Spinal cord (tissue), 10 donors: ENCODE results near the gene GALNT2. TPM values are rescaled to one million over a fixed set of nuclear protein-coding genes. Genes with fewer than 3 reads are reported as not detected.

ENCODE experiments used
- DNase-seq, 6 donors: peaks; one replicate each; pipeline versions ENCODE4 v3.0.0 to v3.0.0-alpha.2; 2013 to 2015; ENCODE audit warnings: low spot score in 6 of 6, low read depth in 4 of 6
- H3K27ac ChIP-seq: one replicate; pipeline ENCODE4 v1.5.1; 2013; ENCODE audit warnings: low read depth, low read length, control low read depth
- H3K27me3 ChIP-seq: one replicate; pipeline ENCODE4 v1.6.1; 2013; ENCODE audit warnings: low read length; ENCODE audit not compliant: control insufficient read depth, insufficient read depth
- H3K36me3 ChIP-seq: one replicate; pipeline ENCODE4 v1.6.1; 2013; ENCODE audit warnings: low read length; ENCODE audit not compliant: control insufficient read depth, insufficient read depth
- H3K4me1 ChIP-seq: one replicate; pipeline ENCODE4 v1.6.1; 2013; ENCODE audit warnings: low read length; ENCODE audit not compliant: control insufficient read depth, insufficient read depth
- H3K4me3 ChIP-seq: one replicate; pipeline ENCODE4 v1.5.1; 2013; ENCODE audit warnings: low read depth, low read length, control low read depth
- H3K9me3 ChIP-seq: one replicate; pipeline ENCODE4 v1.6.1; 2013; ENCODE audit warnings: low read length; ENCODE audit not compliant: control insufficient read depth, insufficient read depth
- WGBS: methylation state at CpG from one replicate; pipeline ENCODE4 v1.1.5; 2013; ENCODE audit warnings: missing lambda C conversion rate; ENCODE audit not compliant: insufficient coverage; 5-methylcytosine and 5-hydroxymethylcytosine counted together
- polyA plus RNA-seq, 2 donors: library from polyadenylated mRNA; unstranded; fragments of 120-200 nt; gene quantifications; one replicate each; pipeline ENCODE4 v1.2.1, GENCODE V29; 2013; ENCODE audit not compliant: insufficient read length in 2 of 2
- total RNA-seq, 2 donors: library from RNA; depleted of rRNA in 1 of 2; stranded (reverse); fragments of 120-200 nt in 1 of 2; fragments of >200 nt in 1 of 2; gene quantifications; one replicate each; pipeline versions ENCODE4 v1.2.3 to v1.2.4, GENCODE V29; 2013 to 2014
- donor health status: healthy.

The GALNT2 gene
- total and polyA plus RNA-seq, 4 donors = 34.2 to 59.4 (median 47.7) TPM

- Histone ChIP-seq H3K27ac (no peak overlapping the region), H3K27me3 (no peaks in the 10 kb centered on the region), H3K4me3 (no peak overlapping the region), H3K9me3 (no peaks in the 10 kb centered on the region), H3K36me3 (no peaks in the 10 kb centered on the region), H3K4me1 (peaks cover 6% of the 10 kb centered on the region)
- DNase-seq = no peak
- 75% methylated on average over 7 of the region's 10 CpGs for WGBS
These were observed 118.3 kb downstream of the GALNT2 start for GRCh38 chr1:230185076-230186001.

GRCh38 chr1:230186003-230186863 lies 119.2 kb downstream of the GALNT2 start:
- Histone ChIP-seq H3K9me3 (no peaks in the 10 kb centered on the region), H3K27me3 (no peaks in the 10 kb centered on the region), H3K4me1 (peaks cover 6% of the 10 kb centered on the region), H3K4me3 (no peak overlapping the region), H3K36me3 (no peaks in the 10 kb centered on the region), H3K27ac (no peak overlapping the region)
- DNase-seq = peak in 1 of 6 donors; percentile 29
- WGBS = 61% methylated on average over 5 of the region's 9 CpGs

- H3K4me1 ChIP-seq = peaks cover 6% of the 10 kb centered on the region
- no peaks in the 10 kb centered on the region for H3K27me3 ChIP-seq
- H3K27ac ChIP-seq = no peak overlapping the region
- 73% methylated on average over 2 of the region's 4 CpGs for WGBS
- no peaks in the 10 kb centered on the region for H3K9me3 ChIP-seq
- DNase-seq = no peak
- no peak overlapping the region for H3K4me3 ChIP-seq
- no peaks in the 10 kb centered on the region for H3K36me3 ChIP-seq
These were observed 119.8 kb downstream of the GALNT2 start for GRCh38 chr1:230186874-230187273.

- Histone ChIP-seq H3K27ac (no peak overlapping the region), H3K36me3 (no peaks in the 10 kb centered on the region), H3K27me3 (no peaks in the 10 kb centered on the region), H3K4me1 (peaks cover 6% of the 10 kb centered on the region), H3K9me3 (no peaks in the 10 kb centered on the region), H3K4me3 (no peak overlapping the region)
- DNase-seq = no peak
- WGBS = 97% methylated on average over 4 of the region's 5 CpGs
These were observed 120.3 kb downstream of the GALNT2 start for GRCh38 chr1:230187290-230187689.

GRCh38 chr1:230188826-230189225 lies 121.8 kb downstream of the GALNT2 start:
- Histone ChIP-seq H3K36me3 (peaks cover 2% of the 10 kb centered on the region), H3K4me1 (peaks cover 6% of the 10 kb centered on the region), H3K4me3 (no peak overlapping the region), H3K9me3 (no peaks in the 10 kb centered on the region), H3K27me3 (no peaks in the 10 kb centered on the region), H3K27ac (no peak overlapping the region)
- 73% methylated on average over 4 of the region's 6 CpGs for WGBS
- no peak for DNase-seq

- Histone ChIP-seq H3K9me3 (no peaks in the 10 kb centered on the region), H3K4me3 (no peak overlapping the region), H3K36me3 (peaks cover 3% of the 10 kb centered on the region), H3K27ac (no peak overlapping the region), H3K27me3 (no peaks in the 10 kb centered on the region), H3K4me1 (peaks cover 6% of the 10 kb centered on the region)
- peak in 1 of 6 donors; percentile 29 for DNase-seq
- 77% methylated on average over 6 of the region's 8 CpGs for WGBS
These were observed 122.3 kb downstream of the GALNT2 start for GRCh38 chr1:230189341-230189740.

- Histone ChIP-seq H3K4me3 (no peak overlapping the region), H3K36me3 (peaks cover 3% of the 10 kb centered on the region), H3K27me3 (no peaks in the 10 kb centered on the region), H3K9me3 (no peaks in the 10 kb centered on the region), H3K4me1 (peaks cover 11% of the 10 kb centered on the region), H3K27ac (no peak overlapping the region)
- no peak for DNase-seq
- 92% methylated on average over 4 of the region's 5 CpGs for WGBS
These were observed 122.8 kb downstream of the GALNT2 start for GRCh38 chr1:230189824-230190223.

- no peak overlapping the region for H3K27ac ChIP-seq
- no peaks in the 10 kb centered on the region for H3K27me3 ChIP-seq
- peaks cover 12% of the 10 kb centered on the region for H3K4me1 ChIP-seq
- H3K36me3 ChIP-seq = peaks cover 11% of the 10 kb centered on the region
- 81% methylated on average over 8 of the region's 9 CpGs for WGBS
- DNase-seq = no peak
- no peaks in the 10 kb centered on the region for H3K9me3 ChIP-seq
- no peak overlapping the region for H3K4me3 ChIP-seq
These were observed 124.2 kb downstream of the GALNT2 start for GRCh38 chr1:230191079-230191804.

- Histone ChIP-seq H3K4me1 (peaks cover 12% of the 10 kb centered on the region), H3K4me3 (no peak overlapping the region), H3K27ac (no peak overlapping the region), H3K9me3 (no peaks in the 10 kb centered on the region), H3K36me3 (peaks cover 11% of the 10 kb centered on the region), H3K27me3 (no peaks in the 10 kb centered on the region)
- DNase-seq = no peak
- WGBS = 95% methylated on average over 3 of the region's 4 CpGs
These were observed 124.8 kb downstream of the GALNT2 start for GRCh38 chr1:230191855-230192254.
